HepG2 (cell line): ENCODE data around the gene GTF2H1. TPM values are rescaled to one million over a fixed set of nuclear protein-coding genes. Genes with fewer than 3 reads are reported as not detected.

Source experiments
- ARNTL ChIP-seq: sonication (generic); formaldehyde crosslinking; IDR thresholded peaks from 2 replicates; pipeline ENCODE4 v1.4.0; 2020; ENCODE audit warnings: mild to moderate bottlenecking, missing genetic modification reagents
- CREB3 ChIP-seq: sonication (generic); formaldehyde crosslinking; IDR thresholded peaks from 2 replicates; pipeline ENCODE4 v1.5.0; 2020; ENCODE audit warnings: missing genetic modification reagents
- GABPA ChIP-seq, 2 experiments: IDR thresholded peaks; 2 replicates each; pipeline ENCODE4 v1.6.1; 2011 to 2016; ENCODE audit warnings: low read depth in 2 of 2, low read length in 1 of 2, missing biosample characterization in 1 of 2, missing genetic modification characterization in 1 of 2
- HCFC1 ChIP-seq: fragments of 150-350 bp; IDR thresholded peaks from 2 replicates; pipeline ENCODE4 v1.6.1; 2014; ENCODE audit warnings: low read depth, low read length
- HES4 ChIP-seq: sonication (generic); formaldehyde crosslinking; IDR thresholded peaks from 2 replicates; pipeline ENCODE4 v1.9.0; 2021; ENCODE audit warnings: mild to moderate bottlenecking, missing genetic modification reagents, borderline replicate concordance
- MIER3 ChIP-seq: IDR thresholded peaks from 2 replicates; pipeline ENCODE4 v1.6.1; 2016; ENCODE audit warnings: missing compliant biosample characterization, borderline replicate concordance
- NCOR1 ChIP-seq: fragments of 200-600 bp; sonication (generic); IDR thresholded peaks from 2 replicates; pipeline ENCODE4 v1.7.0; 2017; ENCODE audit warnings: antibody characterized with exemption, low read length, borderline replicate concordance
- RORA ChIP-seq: sonication (generic); formaldehyde crosslinking; IDR thresholded peaks from 2 replicates; pipeline ENCODE4 v1.5.0; 2020; ENCODE audit warnings: mild to moderate bottlenecking, missing genetic modification reagents, moderate library complexity
- SALL1 ChIP-seq: sonication (generic); formaldehyde crosslinking; IDR thresholded peaks from 2 replicates; pipeline ENCODE4 v1.8.0; 2022; ENCODE audit warnings: mild to moderate bottlenecking, missing genetic modification reagents
- SCMH1 ChIP-seq: sonication (generic); formaldehyde crosslinking; IDR thresholded peaks from 2 replicates; pipeline ENCODE4 v1.9.0; 2021; ENCODE audit warnings: missing genetic modification reagents, mild to moderate bottlenecking, borderline replicate concordance
- SP2 ChIP-seq: sonication (generic); formaldehyde crosslinking; IDR thresholded peaks from 2 replicates; pipeline ENCODE4 v1.5.1; 2020; ENCODE audit warnings: mild to moderate bottlenecking, missing genetic modification reagents
- SUZ12 ChIP-seq: fragments of 150-350 bp; IDR thresholded peaks from 2 replicates; pipeline ENCODE4 v1.6.1; 2014; ENCODE audit warnings: low read depth, low read length
- THYN1 ChIP-seq: sonication (generic); formaldehyde crosslinking; IDR thresholded peaks from 2 replicates; pipeline ENCODE4 v1.8.1; 2023; ENCODE audit warnings: low read depth, mild to moderate bottlenecking, moderate library complexity, missing genetic modification reagents, borderline replicate concordance
- ZNF503 ChIP-seq: sonication (generic); formaldehyde crosslinking; IDR thresholded peaks from 2 replicates; pipeline ENCODE4 v1.4.0; 2020; ENCODE audit warnings: missing genetic modification reagents
- polyA plus RNA-seq, 8 experiments: library from polyadenylated mRNA; depleted of rRNA in 3 of 8; stranded (reverse) in 7 of 8; unstranded in 1 of 8; fragments of >200 nt; fragmentation: Illumina TruSeq in 4 of 8; extraction: Trizol in 4 of 8; gene quantifications; 2 replicates each; pipeline versions ENCODE4 v1.2.1 to v1.2.3, GENCODE V29; 2011 to 2016; ENCODE audit warnings: low read depth in 4 of 8, missing spikeins in 1 of 8, mixed read lengths in 1 of 8; ENCODE audit not compliant: insufficient read depth in 1 of 8
- total RNA-seq, 5 experiments: library from RNA; depleted of rRNA; stranded (reverse); fragments of >200 nt; fragmentation: Illumina TruSeq; extraction: Trizol; gene quantifications; 2 replicates each; pipeline ENCODE4 v1.2.3, GENCODE V29; 2016; ENCODE audit warnings: low read depth in 1 of 5
- TF ChIP-seq, protein P1 (sequence below): sonication (generic); formaldehyde crosslinking; IDR thresholded peaks from 2 replicates; pipeline ENCODE4 v1.4.0; 2020; ENCODE audit warnings: missing genetic modification reagents, mild to moderate bottlenecking, borderline replicate concordance
- TF ChIP-seq, protein P2 (sequence below): sonication (generic); formaldehyde crosslinking; IDR thresholded peaks from 2 replicates; pipeline ENCODE4 v1.8.0; 2022; ENCODE audit warnings: mild to moderate bottlenecking, missing genetic modification reagents; ENCODE audit not compliant: insufficient replicate concordance
- TF ChIP-seq, protein P3 (sequence below): IDR thresholded peaks from 2 replicates; pipeline ENCODE4 v1.6.1; 2012; ENCODE audit warnings: low read length, improper control_type of control experiment

GTF2H1 gene
- total and polyA plus RNA-seq, 2 of the 13 experiments (the other 11 are each of a cell fraction or from before 2014, with no cell fraction given): 15.7 to 51.4 TPM

- TF ChIP-seq, protein P1, sequence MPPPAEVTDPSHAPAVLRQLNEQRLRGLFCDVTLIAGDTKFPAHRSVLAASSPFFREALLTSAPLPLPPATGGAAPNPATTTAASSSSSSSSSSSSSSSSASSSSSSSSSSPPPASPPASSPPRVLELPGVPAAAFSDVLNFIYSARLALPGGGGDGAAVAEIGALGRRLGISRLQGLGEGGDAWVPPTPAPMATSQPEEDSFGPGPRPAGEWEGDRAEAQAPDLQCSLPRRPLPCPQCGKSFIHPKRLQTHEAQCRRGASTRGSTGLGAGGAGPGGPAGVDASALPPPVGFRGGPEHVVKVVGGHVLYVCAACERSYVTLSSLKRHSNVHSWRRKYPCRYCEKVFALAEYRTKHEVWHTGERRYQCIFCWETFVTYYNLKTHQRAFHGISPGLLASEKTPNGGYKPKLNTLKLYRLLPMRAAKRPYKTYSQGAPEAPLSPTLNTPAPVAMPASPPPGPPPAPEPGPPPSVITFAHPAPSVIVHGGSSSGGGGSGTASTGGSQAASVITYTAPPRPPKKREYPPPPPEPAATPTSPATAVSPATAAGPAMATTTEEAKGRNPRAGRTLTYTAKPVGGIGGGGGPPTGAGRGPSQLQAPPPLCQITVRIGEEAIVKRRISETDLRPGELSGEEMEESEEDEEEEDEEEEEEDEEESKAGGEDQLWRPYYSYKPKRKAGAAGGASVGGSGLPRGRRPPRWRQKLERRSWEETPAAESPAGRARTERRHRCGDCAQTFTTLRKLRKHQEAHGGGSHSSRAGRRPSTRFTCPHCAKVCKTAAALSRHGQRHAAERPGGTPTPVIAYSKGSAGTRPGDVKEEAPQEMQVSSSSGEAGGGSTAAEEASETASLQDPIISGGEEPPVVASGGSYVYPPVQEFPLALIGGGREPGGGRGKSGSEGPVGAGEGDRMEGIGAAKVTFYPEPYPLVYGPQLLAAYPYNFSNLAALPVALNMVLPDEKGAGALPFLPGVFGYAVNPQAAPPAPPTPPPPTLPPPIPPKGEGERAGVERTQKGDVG (CRISPR knock-in tag): peak; percentile 88; the same call in 1 of the 2 replicates
- TF ChIP-seq ZNF503 (peak; percentile 91), NCOR1 (no peak; the same call in 1 of the 2 replicates), SCMH1 (no peak), ARNTL (CRISPR knock-in tag) (peak; percentile 93; the same call in 1 of the 2 replicates), THYN1 (peak; percentile 92; the same call in 1 of the 2 replicates), RORA (CRISPR knock-in tag) (no peak), SALL1 (CRISPR knock-in tag) (peak; percentile 97), GABPA (IDR thresholded peaks at IDR 0.05; ENCODE audit: low read depth, low read length) (no peak), GABPA (CRISPR knock-in tag; IDR thresholded peaks at IDR 0.05; ENCODE audit: low read depth) (peak; percentile 42; the same call in 1 of the 2 replicates), HES4 (peak; percentile 97), SP2 (peak; percentile 47; the same call in 1 of the 2 replicates), SUZ12 (no peak), CREB3 (CRISPR knock-in tag) (peak; percentile 75; the same call in 1 of the 2 replicates), HCFC1 (no peak), MIER3 (CRISPR knock-in tag) (peak; percentile 81; the same call in 1 of the 2 replicates)
- TF ChIP-seq, protein P2, sequence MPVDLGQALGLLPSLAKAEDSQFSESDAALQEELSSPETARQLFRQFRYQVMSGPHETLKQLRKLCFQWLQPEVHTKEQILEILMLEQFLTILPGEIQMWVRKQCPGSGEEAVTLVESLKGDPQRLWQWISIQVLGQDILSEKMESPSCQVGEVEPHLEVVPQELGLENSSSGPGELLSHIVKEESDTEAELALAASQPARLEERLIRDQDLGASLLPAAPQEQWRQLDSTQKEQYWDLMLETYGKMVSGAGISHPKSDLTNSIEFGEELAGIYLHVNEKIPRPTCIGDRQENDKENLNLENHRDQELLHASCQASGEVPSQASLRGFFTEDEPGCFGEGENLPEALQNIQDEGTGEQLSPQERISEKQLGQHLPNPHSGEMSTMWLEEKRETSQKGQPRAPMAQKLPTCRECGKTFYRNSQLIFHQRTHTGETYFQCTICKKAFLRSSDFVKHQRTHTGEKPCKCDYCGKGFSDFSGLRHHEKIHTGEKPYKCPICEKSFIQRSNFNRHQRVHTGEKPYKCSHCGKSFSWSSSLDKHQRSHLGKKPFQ (CRISPR knock-in tag): peak; percentile 90
- TF ChIP-seq, protein P3, sequence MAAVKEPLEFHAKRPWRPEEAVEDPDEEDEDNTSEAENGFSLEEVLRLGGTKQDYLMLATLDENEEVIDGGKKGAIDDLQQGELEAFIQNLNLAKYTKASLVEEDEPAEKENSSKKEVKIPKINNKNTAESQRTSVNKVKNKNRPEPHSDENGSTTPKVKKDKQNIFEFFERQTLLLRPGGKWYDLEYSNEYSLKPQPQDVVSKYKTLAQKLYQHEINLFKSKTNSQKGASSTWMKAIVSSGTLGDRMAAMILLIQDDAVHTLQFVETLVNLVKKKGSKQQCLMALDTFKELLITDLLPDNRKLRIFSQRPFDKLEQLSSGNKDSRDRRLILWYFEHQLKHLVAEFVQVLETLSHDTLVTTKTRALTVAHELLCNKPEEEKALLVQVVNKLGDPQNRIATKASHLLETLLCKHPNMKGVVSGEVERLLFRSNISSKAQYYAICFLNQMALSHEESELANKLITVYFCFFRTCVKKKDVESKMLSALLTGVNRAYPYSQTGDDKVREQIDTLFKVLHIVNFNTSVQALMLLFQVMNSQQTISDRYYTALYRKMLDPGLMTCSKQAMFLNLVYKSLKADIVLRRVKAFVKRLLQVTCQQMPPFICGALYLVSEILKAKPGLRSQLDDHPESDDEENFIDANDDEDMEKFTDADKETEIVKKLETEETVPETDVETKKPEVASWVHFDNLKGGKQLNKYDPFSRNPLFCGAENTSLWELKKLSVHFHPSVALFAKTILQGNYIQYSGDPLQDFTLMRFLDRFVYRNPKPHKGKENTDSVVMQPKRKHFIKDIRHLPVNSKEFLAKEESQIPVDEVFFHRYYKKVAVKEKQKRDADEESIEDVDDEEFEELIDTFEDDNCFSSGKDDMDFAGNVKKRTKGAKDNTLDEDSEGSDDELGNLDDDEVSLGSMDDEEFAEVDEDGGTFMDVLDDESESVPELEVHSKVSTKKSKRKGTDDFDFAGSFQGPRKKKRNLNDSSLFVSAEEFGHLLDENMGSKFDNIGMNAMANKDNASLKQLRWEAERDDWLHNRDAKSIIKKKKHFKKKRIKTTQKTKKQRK: no peak
These were observed 72.0 kb downstream of the GTF2H1 start, which contains the start of gene LDHA (continued) for GRCh38 chr11:18394275-18394927.
